Measurements from ENCODE around the gene CHSY1.
A peak's percentile ranks its signal among the peaks of the same experiment; 100 is the strongest.

Gene CHSY1

GRCh38 chr15:101269479-101270223 lies 17.8 kb upstream of the CHSY1 start:
- DNase-seq, result no peak

GRCh38 chr15:101267320-101268104 lies 15.7 kb upstream of the CHSY1 start:
- no peak for DNase-seq

- no peak for DNase-seq
Measured at GRCh38 chr15:101266787-101267186, 14.9 kb upstream of the CHSY1 start.

GRCh38 chr15:101266034-101266433 lies 14.2 kb upstream of the CHSY1 start:
- DNase-seq, result no peak

- no peak for DNase-seq
Measured at GRCh38 chr15:101264911-101265641, 13.2 kb upstream of the CHSY1 start.

GRCh38 chr15:101264011-101264410 lies 12.2 kb upstream of the CHSY1 start:
- no peak for DNase-seq

- DNase-seq, result no peak
Measured at GRCh38 chr15:101262551-101262950, 10.7 kb upstream of the CHSY1 start.

- DNase-seq, result peak; percentile 68
Measured at GRCh38 chr15:101258238-101259144, 6.6 kb upstream of the CHSY1 start.

GRCh38 chr15:101256757-101257156 lies 4.9 kb upstream of the CHSY1 start:
- DNase-seq, result peak; percentile 17

- DNase-seq, result no peak
Measured at GRCh38 chr15:101255615-101256241, 3.9 kb upstream of the CHSY1 start.

- peak; percentile 21 for DNase-seq
Measured at GRCh38 chr15:101255051-101255395, 3.2 kb upstream of the CHSY1 start.

- DNase-seq, result no peak
Measured at GRCh38 chr15:101254157-101255050, 2.6 kb upstream of the CHSY1 start.

- DNase-seq, result no peak
Measured at GRCh38 chr15:101252836-101253235, 988 bp upstream of the CHSY1 start.

GRCh38 chr15:101250873-101251829 lies 697 bp downstream of the CHSY1 start:
- DNase-seq, result peak; percentile 71

GRCh38 chr15:101250341-101250831 lies 1.5 kb downstream of the CHSY1 start:
- no peak for DNase-seq

GRCh38 chr15:101248274-101248673 lies 3.6 kb downstream of the CHSY1 start:
- DNase-seq, result no peak

GRCh38 chr15:101246824-101247745 lies 4.8 kb downstream of the CHSY1 start:
- no peak for DNase-seq

GRCh38 chr15:101246391-101246790 lies 5.5 kb downstream of the CHSY1 start:
- DNase-seq, result no peak
